Stimulated activated CD4-positive, alpha-beta T cell treated with anti-CD3 and anti-CD28 coated beads, Interleukin-1b, Interleukin-23, amount 100 ng/mL, for 4 hours (primary cell): Measurements from ENCODE around the gene TIFAB.
"Not testable (repeated sequence)": the region's sequence is repeated elsewhere in the genome, so short reads cannot be mapped to it uniquely, and the experiment has no call there.

Experiments
- DNase-seq, 2 donors: peaks; one replicate each; pipeline ENCODE4 v3.0.0-alpha.2; 2020; ENCODE audit warnings: low read depth in 2 of 2

Gene TIFAB, protein sequence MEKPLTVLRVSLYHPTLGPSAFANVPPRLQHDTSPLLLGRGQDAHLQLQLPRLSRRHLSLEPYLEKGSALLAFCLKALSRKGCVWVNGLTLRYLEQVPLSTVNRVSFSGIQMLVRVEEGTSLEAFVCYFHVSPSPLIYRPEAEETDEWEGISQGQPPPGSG

DNA sequence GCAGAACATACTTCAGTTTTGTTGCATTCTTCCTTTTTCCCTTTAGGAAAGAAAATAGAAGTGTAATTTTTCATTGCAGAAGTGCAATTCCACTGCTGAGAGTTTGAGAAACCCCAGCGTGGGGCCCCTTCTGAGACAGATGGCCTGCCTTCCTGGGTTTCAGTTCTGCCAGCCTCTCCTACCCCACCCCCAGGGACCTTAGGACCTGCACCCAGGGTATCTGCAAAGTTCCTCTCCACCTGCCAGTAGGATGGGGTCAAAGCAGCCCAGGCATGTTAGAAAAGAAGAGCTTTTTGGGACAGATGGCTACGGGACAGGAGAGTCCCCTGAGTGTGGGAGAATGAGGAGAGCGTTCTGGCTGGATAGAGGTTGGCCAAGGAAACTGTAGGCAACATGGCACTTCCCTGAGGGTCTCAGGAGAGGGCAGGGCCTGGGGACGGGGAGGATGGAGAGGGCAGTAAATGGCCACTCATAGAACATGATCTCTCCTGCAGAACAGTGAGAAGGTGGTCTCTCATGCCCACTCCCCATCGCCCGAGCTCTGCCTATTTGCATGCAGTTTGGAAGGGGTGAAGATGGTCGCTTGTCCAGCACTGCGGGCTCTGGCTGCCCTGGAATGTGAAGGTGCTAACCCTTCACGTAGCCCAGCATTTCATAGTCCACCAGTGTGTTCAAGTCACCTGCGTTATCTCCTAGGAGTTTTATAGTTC is at the start of gene TIFAB:
TIFAB (minus strand) TSS at position 31 of the 710 bp plus-strand sequence. CDS start 2,412 bp downstream, outside the sequence.
- DNase-seq = no peak

DNA sequence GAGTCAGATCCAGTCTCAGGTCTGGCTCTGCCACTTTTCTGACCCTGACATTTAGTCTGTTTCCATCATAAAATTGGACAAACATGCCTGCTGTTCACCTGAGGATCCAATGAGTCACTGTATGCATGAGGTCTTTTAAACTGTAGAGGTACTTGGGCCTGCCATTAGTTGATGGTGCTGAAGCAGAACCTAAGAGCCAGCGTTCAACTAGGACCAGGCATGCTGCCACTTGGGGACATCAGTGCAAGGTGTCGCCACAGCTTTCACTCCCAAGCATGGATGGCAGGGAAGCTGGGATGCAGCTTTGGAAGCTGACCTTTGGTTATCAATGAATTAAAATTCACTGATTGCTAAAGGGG is 46.5 kb upstream of the TIFAB start:
- no peak for DNase-seq

DNA sequence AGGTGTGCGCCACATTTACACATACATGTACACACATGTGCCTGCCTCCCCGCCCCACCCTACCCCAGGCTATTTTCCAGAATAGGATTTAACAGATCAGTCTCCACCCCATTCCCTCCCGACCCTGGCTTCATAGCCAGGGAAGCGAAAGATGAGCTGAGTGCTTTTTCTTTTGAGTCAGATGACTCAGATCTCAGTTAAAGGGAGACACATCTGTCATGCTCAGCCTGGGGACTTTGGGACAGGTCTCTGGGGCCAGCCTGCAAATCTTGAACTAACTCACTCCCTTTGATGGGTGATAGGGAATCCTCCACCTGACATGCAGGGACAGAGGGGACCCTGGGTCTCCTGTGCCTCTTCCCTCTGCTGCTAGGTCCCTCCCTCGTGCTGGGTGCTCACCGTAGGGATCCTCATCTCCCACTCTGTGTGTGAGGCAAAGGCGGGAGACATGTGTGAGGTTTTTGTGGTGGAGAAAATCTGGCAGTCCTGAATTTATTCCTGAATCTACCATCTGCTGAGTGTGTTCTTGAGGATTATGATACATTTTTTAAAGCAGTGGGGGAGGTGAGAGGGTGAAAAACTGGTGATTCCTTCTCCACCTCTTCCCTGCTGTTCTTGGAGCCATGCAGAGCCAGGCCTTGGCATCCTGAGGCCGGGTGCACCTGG is 46.0 kb upstream of the TIFAB start:
- DNase-seq = no peak

DNA sequence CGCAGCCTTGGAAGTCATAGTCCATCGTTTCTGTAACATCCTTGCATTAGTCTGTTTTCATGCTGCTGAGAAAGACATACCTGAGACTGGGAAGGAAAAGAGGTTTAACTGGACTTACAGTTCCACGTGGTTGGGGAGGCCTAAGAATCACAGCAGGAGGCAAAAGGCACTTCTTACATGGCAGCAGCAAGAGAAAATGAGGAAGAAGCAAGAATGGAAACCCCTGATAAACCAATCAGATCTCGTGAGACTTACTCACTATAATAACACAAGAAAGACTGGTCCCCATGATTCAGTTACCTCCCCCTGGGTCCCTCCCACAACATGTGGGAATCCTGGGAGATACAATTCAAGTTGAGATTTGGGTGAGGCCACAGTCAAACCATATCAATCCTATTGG is 43.4 kb upstream of the TIFAB start:
- not testable (repeated sequence) for DNase-seq

DNA sequence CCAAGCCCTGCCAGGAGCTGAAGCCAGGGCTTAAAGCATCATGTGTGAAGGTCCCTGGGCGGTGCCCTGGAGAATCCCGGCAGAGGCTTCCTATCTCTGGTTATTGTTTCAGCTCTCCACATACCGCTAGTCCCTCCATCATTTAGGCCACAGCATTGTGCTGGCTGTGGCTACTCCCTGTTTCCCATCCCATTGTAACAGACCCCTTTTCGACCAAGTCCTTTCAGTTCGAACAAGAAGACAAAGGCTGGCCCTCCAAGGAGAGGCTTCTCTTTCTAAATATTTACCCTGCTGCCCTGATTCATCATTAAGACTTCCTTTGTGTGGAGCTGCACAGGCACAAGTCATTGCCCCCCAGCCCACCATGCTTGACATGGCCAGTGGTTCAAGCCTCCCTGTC is 42.0 kb upstream of the TIFAB start:
- DNase-seq = no peak

DNA sequence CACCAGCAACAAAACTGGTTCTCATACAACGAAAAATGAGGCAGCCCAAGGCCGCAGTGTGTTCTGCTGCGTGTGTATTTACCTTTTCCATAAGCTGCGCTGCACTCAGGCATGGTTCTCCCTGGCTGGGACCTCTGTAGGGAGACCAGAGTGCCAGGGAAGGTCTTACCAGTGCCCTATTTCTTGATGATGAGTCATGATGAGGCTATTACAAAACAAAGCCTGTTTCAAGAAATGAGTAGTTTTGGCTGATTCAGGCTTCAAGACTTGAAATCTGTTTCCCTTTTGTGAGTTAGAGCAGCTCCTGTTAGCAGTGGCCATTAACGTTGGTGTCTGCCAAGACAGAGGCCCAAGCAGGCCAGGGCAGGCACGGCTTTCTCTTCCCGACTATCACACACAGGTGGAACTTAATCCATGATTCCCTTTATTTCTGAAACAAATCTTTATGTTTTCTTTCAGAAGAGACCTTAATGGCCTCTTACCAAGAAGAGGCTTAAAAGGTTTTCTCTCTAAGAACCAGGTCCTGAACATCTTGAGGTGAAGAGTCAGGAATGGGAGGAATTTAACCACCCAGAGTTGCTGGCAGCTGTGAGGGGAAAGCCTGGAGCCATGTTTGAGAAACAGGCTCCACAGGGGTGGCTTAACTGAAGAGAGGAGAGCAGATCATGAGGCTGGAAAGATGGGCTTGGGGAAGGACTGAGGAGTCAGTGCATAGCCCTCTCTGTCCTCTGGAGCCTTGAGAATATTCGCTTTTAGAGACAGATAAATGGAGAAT is 41.4 kb upstream of the TIFAB start:
- no peak for DNase-seq

DNA sequence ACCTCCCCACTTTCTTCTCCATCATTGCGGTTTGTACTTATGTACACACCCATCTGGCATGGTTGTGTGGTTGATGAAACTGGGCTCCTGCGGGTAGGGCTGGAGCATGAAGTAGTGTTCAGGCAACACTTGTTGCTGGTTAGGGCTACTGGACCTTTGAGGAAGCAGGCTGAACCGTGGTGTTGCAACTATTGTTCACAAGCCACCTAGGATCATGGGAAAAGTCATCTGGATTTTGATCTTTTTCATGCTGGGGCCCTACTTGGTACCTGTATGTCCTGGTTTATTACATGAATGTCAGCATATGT is 40.1 kb upstream of the TIFAB start:
- no peak for DNase-seq

DNA sequence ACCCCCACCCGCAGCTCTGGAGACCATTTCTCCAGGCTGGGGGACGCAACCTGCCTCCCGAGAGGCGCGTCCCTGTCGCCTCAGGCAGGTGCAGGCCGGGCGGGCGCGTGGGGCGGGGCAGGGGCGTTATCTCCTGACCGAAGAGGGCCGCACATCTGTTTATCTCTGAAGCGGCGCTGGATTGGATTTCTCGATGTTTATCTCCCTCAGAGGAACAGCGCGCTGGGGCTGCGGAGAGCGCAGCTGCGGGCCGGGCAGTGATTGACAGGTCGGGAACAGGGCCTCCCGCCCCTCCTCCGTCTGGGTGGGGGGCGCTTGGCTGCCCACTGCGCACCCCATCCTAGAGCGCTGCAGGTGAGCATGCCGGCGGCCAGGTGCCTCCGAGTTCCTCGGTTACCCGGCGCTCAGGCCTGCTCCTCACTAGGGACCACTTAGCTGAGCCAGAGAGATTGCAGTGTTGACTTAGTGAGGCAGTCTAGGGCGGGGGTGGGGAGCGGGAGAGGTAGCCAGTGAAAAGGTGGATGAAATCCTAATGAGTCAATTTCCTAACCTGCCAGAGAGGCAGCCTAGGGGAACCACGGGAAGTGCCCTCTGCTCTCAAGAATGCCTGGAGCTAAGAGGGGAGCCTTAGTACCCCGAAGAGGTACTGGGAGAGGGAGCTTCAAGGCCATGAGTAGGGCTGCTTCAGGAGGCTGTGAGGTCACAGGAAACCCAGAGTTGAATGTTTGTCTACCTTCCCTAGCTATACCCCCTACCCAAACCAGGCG is 39.6 kb upstream of the TIFAB start:
- DNase-seq = no peak

DNA sequence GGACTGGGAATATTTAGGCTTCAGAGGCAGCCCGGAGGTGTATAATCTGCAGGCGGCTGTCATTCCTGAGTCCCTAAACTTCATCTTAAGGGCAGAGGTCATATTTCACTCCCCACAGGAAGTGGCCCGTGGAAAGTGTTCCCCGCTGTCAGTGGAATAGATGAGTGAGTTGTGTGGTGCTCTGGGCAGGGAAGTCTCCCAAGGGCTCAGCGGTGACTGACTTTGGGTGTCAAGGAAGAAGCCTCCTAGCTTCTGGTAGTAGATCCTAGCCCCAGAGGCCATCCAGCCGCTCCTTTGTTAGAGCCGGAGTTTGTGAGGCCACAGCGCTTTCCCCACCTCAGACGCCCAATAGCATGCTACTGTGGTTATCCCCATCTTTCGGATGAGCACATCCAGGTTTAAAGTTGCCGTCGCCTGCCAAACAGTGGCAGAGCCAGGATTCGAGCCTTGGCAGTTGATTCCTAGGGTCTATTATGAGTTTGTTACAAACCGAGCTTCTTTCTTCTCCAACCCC is 38.9 kb upstream of the TIFAB start:
- no peak for DNase-seq

DNA sequence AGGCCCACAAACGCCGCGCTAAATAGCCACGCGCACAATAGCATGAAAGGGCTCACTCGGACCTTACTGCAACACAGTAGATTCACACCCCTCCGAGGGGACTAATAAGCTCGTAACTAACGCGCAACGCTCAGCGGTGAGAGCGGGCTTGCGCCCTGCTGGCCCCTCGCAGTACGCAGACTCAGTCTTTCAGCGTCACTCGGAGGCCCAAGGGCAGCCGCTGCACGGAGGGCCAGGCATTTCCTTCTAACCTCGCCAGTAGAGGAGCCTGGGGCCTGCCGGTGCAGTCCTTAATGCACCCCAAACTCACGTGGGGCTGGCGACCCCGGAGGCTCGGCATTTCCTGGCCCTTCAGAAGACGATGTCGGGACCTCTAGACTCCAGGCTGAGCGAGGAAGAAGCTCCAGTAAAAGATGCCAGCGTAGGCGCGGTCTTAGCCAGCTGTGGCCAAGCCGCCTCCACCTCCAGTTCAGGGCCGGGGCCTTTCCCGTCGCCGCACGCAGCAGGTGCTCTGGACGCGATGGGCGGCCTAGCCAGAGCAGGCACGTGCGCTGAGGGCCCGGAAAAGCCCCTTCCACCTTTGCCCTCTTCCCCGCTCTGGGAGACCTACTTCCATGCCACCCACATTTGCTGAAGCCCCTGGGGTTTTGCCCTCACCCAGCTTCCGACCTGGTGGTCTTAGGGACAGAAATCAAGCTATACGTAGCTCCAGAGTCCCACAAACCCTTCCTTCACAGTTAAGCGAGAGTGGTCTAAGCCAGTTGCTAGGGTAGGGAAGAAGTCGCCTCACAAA is 38.3 kb upstream of the TIFAB start:
- DNase-seq = no peak

DNA sequence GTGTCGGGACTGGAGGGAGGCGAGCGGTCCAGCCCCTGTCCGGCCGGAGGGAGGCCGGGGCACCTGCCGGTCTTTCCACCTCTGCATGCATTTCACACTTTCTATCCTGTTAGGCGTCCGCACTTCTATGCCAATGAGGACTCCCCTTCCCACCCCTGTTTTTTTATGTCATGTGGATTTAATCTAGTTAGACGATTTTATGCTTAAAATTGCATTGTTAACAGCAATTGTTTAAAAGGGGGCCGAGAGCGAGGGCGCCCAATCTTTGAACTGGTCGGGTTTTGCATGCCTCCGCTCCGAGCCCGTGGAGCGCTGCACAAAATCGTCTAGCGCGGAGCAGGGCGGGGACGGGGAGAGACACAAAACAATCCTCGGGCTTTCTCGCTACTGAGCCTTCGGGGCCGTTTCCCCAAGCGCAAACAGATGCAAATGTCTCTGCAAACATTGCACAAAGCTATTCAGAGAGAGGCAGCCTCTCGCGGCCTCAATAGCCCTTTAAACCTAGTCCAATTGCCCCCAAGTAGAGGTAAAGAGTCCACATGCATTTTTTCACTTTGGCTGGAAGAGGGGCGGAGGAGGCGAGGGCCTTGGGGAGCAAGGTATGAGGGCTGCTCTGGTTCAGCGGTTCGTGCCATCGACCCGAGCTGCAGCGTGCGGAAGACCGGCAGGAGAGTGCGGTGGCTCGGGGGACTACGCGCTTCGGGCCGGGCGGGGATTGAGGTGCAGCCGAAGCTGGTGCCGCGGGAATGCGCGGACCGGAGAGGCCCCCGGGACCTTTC is 37.5 kb upstream of the TIFAB start:
- DNase-seq = no peak

DNA sequence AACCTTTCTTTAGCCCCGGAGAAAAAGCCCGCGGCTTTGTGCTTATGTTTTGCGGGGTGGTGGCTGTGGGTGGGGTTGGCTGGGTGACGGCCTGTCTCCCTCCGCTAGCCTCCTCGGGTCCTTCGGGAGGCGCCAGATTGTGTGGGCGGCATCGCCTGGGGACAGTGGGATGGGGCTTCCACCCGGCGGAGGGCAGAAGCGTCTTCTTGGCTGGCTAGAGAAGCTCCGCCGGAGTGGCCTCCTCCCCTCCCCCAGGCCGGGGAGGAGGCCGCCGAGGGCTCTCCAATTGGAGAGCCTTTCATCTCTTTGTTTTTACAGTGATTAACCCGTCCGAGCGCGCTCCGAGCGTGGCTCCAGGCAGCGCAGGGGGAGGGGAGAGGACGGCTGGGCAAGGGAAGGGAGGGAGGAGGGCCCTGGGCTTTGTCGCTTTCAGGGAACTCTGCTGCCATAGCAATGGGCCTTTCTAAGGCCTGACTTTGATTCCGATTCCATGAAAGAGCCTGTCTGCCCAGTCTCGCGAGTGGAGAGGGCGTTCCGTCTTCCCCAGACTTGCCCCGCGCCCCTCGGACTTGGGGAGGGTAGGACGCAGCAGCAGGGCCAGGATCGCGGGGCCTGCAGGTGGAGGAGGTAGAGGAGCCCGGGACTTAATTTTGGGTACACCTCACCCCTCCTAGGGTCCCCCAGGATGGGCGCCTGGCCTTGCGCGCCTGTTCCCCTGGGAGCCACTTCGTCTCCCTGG is 36.7 kb upstream of the TIFAB start:
- no peak for DNase-seq

DNA sequence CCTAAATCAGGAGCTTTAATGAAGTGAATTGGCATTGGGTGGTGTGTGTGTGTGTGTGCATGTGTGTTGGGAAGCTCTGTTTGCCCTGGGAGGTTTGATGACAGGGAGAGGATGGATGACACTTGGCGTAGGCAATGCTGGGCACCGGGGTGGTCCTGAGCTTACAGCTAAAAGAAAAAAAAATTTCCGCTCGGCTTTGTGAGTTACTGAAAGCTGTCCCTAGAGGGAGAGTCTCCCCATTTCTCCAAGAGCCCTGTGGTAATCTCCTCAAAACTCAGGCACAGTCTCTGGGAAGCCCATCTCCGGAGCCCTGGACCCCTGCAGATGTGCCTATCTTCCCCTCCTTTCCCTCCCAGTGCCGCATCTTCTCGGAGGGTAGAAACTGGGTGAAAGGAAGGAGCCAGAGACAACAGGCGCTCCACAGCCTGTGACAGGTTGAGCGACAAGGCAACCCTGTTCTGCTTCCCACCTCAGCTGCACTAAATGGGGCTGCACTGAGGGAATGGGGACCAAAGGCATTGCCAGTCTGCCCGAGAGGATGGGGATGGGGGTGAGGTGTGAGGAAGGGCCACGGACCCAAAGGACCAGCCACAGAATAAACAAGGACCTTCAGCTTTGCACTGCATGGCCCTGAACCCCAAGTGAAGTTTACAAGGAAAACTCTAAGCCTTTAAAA is 35.8 kb upstream of the TIFAB start:
- DNase-seq = no peak

DNA sequence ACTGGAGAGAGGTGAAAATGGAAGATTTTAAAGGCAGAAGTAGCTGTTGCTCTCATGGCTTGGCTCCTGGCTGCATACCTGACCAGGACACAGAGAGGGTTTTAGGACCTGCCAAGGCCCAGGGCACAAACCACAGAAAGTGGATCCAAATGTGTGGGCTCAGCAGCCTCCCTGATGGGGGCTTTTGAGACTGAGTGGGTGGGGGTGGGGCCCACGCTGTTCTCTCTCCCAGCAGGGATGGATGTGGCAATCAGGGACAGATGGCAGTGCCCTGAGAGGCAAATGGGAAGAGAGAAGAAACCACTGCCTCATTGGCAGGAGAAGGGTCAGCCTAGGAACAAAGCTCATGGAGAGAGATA is 34.9 kb upstream of the TIFAB start:
- DNase-seq = no peak

DNA sequence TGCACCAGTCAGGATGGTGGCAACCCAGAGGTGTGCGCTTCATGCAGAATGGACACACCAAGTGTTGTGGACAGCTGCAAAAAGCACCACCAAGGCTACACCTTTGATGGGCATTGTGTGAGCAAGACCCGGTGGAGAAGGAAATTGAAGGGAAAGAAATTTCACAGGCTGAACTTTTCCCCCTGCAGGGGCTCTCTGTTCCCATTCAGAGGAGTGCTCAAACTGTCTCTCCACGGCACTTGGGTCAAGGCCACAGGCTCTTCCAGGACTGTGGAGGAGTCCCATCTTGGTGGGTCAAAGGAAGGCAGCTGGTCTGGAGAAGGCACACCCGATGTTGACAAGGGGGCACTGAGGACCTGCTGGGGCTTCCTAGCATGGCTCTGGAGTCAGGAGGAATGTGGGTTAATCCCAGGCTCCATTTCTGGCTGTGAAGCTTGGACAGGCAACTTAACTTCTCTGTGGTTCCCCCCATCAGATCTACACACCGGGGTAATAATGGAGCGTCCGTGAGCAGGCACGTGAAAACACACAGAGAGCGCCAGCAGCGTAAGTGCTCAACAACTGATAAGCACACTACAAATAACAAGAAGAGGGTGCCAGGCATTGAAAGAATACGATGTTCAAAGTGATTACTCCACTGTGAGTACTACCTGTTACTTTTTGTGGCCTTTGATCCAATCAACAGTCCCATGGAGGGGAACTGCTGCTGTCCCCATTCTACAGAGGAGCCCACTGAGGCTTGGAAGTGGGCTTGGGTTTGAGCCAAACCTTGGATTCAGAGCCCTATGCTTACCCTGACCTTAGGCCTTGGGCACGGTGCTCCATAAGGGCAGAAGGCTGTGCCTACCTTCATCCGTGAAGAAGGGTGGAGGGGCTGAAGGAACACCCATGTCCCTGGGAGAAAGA is 34.2 kb upstream of the TIFAB start:
- no peak for DNase-seq

DNA sequence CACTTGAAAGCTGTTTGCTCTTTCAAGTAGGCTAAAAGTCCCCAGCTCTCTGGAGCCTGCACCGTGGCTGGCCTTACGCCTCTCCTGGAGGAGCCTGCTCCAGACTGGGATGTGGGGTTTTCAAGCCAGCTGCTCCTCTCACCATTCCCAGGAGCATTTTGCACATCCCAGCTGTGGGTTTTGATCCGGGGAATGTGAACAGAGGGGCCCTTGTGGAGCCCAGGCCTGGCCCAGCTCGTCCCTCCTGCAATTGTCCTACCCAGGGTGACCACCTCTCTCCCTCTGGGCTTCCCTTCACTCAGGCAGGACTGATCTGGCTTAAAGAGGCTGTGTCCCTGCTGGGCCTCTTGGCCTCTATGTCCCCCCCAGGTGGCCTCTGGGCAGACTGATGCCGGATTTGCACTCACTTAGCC is 32.5 kb upstream of the TIFAB start:
- DNase-seq = no peak

DNA sequence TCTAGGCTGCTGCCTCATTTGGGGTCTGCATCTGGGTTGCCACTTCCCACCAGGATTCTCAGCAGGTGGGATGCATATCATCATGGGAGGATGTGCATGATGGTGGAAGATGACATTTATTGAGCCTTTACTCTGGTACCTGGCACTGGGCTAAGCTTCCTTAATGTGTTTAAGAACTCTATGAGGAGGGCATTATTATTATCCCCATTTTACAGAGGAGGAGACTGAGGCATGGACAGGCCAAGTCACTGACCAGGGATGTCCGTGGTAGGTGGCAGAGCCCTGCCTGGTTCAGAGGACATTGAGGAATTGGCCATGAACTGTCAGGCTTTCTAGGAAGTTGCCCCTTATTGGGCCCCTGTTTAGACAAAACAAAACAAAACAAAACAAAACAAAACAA is 31.1 kb upstream of the TIFAB start:
- no peak for DNase-seq

DNA sequence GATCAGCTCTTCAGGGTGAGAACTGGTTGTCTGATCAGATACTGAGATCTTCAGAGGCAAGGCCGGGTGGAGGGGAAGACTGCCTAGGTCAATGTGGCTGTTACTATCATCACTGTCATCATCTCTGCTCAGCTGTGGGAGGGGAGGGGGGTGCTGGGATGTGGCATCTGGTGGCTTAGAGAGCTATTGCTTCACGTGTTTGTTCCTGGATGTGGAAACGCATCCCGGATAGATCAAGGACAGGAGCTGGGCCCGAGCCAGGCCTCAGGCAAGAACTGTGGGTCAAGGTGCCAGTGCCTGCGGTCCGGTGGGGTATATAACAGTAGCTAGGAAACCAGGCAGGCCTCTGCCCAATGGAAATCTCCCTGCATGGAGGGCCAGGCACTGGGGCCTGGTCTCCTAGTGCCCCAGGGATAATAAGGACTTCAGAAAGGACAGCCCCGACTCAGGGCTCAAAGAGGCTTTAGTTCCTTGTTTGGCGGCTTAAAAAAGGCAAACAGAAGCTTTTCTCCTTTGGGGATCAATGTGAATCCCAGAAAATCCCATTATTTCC is 30.3 kb upstream of the TIFAB start:
- DNase-seq = no peak
